K562 (cell line): ENCODE data around the gene GET3. TPM values are rescaled to one million over a fixed set of nuclear protein-coding genes. Genes with fewer than 3 reads are reported as not detected.
A peak's percentile ranks its signal among the peaks of the same experiment; 100 is the strongest.

Experiments used
- CGGBP1 ChIP-seq: fragments of 250-450 bp; sonication (Bioruptor Pico); IDR thresholded peaks from 2 replicates; pipeline ENCODE4 v1.9.0; 2021; ENCODE audit warnings: mild to moderate bottlenecking
- CTCF ChIP-seq, 3 experiments: IDR thresholded peaks in 2 of 3; conservative IDR thresholded peaks in 1 of 3; 2 replicates each; pipeline ENCODE4 v1.5.1; 2011 to 2012; ENCODE audit warnings: low read length in 3 of 3, mild to moderate bottlenecking in 3 of 3, control low read depth in 2 of 3, improper control_type of control experiment in 1 of 3, inconsistent platforms in 1 of 3, low read depth in 1 of 3, mixed read lengths in 1 of 3, moderate library complexity in 1 of 3; ENCODE audit not compliant: insufficient read depth in 2 of 3
- CUX1 ChIP-seq: fragments of 200-800 bp; sonication (Bioruptor generic); IDR thresholded peaks from 2 replicates; pipeline ENCODE4 v1.6.1; 2016; ENCODE audit warnings: missing genetic modification characterization, missing compliant biosample characterization
- DACH1 ChIP-seq: fragments of 450-650 bp; IDR thresholded peaks from 2 replicates; pipeline ENCODE4 v1.6.1; 2018; ENCODE audit not compliant: partially characterized antibody
- FIP1L1 ChIP-seq: fragments of 200-400 bp; formaldehyde crosslinking; IDR thresholded peaks from 2 replicates; pipeline ENCODE4 v1.6.1; 2018; ENCODE audit warnings: mild to moderate bottlenecking, low read depth, low read length; ENCODE audit not compliant: poor library complexity, severe bottlenecking
- HDAC1 ChIP-seq, 2 experiments: fragments of 450-650 bp; IDR thresholded peaks; 2 replicates each; pipeline ENCODE4 v1.6.1; 2016 to 2017; ENCODE audit warnings: inconsistent platforms in 1 of 2, mild to moderate bottlenecking in 1 of 2, moderate library complexity in 1 of 2
- HDAC8 ChIP-seq: fragments of 450-650 bp; IDR thresholded peaks from 2 replicates; pipeline ENCODE4 v1.6.1; 2016; ENCODE audit warnings: mild to moderate bottlenecking, missing genetic modification characterization, moderate library complexity, missing compliant biosample characterization
- HMGXB4 ChIP-seq: sonication (generic); formaldehyde crosslinking; IDR thresholded peaks from 2 replicates; pipeline ENCODE4 v1.8.1; 2023; ENCODE audit warnings: mild to moderate bottlenecking, missing genetic modification reagents
- HNRNPK ChIP-seq: fragments of 200-400 bp; formaldehyde crosslinking; IDR thresholded peaks from one replicate; pipeline ENCODE4 v1.6.1; 2018; ENCODE audit warnings: mild to moderate bottlenecking, low read depth, low read length; ENCODE audit not compliant: poor library complexity, severe bottlenecking
- ILK ChIP-seq: fragments of 450-650 bp; IDR thresholded peaks from 2 replicates; pipeline ENCODE4 v1.6.1; 2016; ENCODE audit warnings: missing genetic modification characterization, low read depth, mild to moderate bottlenecking, missing compliant biosample characterization, moderate library complexity, borderline replicate concordance
- KDM4B ChIP-seq, 2 experiments: fragments of 450-650 bp in 1 of 2; sonication (generic) in 1 of 2; IDR thresholded peaks; 2 replicates each; pipeline ENCODE4 v1.6.1; 2016 to 2017; ENCODE audit warnings: borderline replicate concordance in 2 of 2, antibody characterized with exemption in 1 of 2, low read depth in 1 of 2, mild to moderate bottlenecking in 1 of 2
- RCOR1 ChIP-seq, 2 experiments: IDR thresholded peaks; 2 replicates each; pipeline ENCODE4 v1.6.1; 2012; ENCODE audit warnings: low read depth in 2 of 2, low read length in 2 of 2, borderline replicate concordance in 1 of 2, improper control_type of control experiment in 1 of 2
- RFX7 ChIP-seq: fragments of 250-450 bp; sonication (Bioruptor Pico); IDR thresholded peaks from 2 replicates; pipeline ENCODE4 v1.5.1; 2021; ENCODE audit warnings: mild to moderate bottlenecking
- TEAD4 ChIP-seq, 2 experiments: sonication (generic) in 1 of 2; formaldehyde crosslinking in 1 of 2; IDR thresholded peaks; 2 replicates each; pipeline versions ENCODE4 v1.6.1 to v1.8.0; 2012 to 2022; ENCODE audit warnings: borderline replicate concordance in 1 of 2, inconsistent platforms in 1 of 2, low read length in 1 of 2, mild to moderate bottlenecking in 1 of 2, missing genetic modification reagents in 1 of 2
- ZNF586 ChIP-seq: fragments of 450-650 bp; formaldehyde crosslinking; conservative IDR thresholded peaks from 2 replicates; pipeline ENCODE4 v1.4.0; 2020; ENCODE audit warnings: mild to moderate bottlenecking, moderate library complexity
- ZNF668 ChIP-seq: fragments of 250-450 bp; sonication (Bioruptor Pico); IDR thresholded peaks from 2 replicates; pipeline ENCODE4 v1.8.0; 2022; ENCODE audit warnings: mild to moderate bottlenecking, inconsistent platforms
- ZNF76 ChIP-seq: fragments of 250-450 bp; sonication (Bioruptor Pico); IDR thresholded peaks from 2 replicates; pipeline ENCODE4 v1.4.0; 2020; ENCODE audit warnings: mild to moderate bottlenecking, moderate library complexity, borderline replicate concordance
- polyA plus RNA-seq, 8 experiments: library from polyadenylated mRNA; depleted of rRNA in 4 of 8; stranded (reverse) in 5 of 8; unstranded in 3 of 8; fragments of >200 nt; fragmentation: Nextera tagmentation in 2 of 8; fragmentation: Illumina TruSeq in 1 of 8; extraction: Ambion mirVana in 2 of 8; extraction: Trizol in 1 of 8; gene quantifications; 2 replicates each; pipeline versions ENCODE4 v1.2.1 to v1.2.3, GENCODE V29; 2011 to 2014; ENCODE audit warnings: inconsistent platforms in 1 of 8, missing spikeins in 1 of 8
- total RNA-seq, 7 experiments: library from RNA; depleted of rRNA in 6 of 7; stranded (reverse); fragments of >200 nt in 6 of 7; fragmentation: Illumina TruSeq in 2 of 7; extraction: Trizol in 2 of 7; gene quantifications; 2 replicates each; pipeline versions ENCODE4 v1.2.1 to v1.2.3, GENCODE V29; 2011 to 2021; ENCODE audit warnings: low replicate concordance in 1 of 7

The GET3 gene
- total and polyA plus RNA-seq, 9 of the 15 experiments (the other 6 are each of a cell fraction or from before 2014, with no cell fraction given), result 8.3 to 83.5 (median 51.8) TPM

- TF ChIP-seq ZNF668 (CRISPR knock-in tag) (no peak), HMGXB4 (CRISPR knock-in tag) (no peak; the same call in 1 of the 2 replicates), HNRNPK (no peak), HDAC1 (IDR thresholded peaks at IDR 0.05) (peak in 1 of 2 experiments; percentile 92; a peak in 2 of 4 replicates), CGGBP1 (CRISPR knock-in tag) (no peak), CTCF (IDR thresholded peaks at IDR 0.05 in 2 of 3, conservative IDR thresholded peaks at IDR 0.05 in 1 of 3; ENCODE audit: insufficient read depth in 2 of 3, low read depth in 1 of 3, low read length in 3 of 3) (0 out of 6 replicates have a peak, but pooled peaks of 1 of the 3 experiments have one; percentile 1), HDAC8 (no peak), ZNF76 (CRISPR knock-in tag) (no peak), KDM4B (IDR thresholded peaks at IDR 0.05; ENCODE audit: borderline replicate concordance in 2 of 2, low read depth in 1 of 2) (no peak), RFX7 (no peak), CUX1 (CRISPR knock-in tag) (no peak), DACH1 (no peak), RCOR1 (IDR thresholded peaks at IDR 0.05; ENCODE audit: borderline replicate concordance in 1 of 2, low read depth in 2 of 2, low read length in 2 of 2) (peak in 1 of 2 experiments; percentile 80; a peak in 2 of 4 replicates), FIP1L1 (no peak), TEAD4 (IDR thresholded peaks at IDR 0.05; ENCODE audit: low read length) (peak; percentile 98), TEAD4 (CRISPR knock-in tag; IDR thresholded peaks at IDR 0.05; ENCODE audit: borderline replicate concordance) (no peak), ZNF586 (no peak), ILK (tag) (no peak)
Measured at GRCh38 chr19:12784394-12784870, 47.1 kb downstream of the GET3 start (continued).
